Measurements from ENCODE around the gene PDZK1IP1. TPM values are rescaled to one million over a fixed set of nuclear protein-coding genes. Genes with fewer than 3 reads are reported as not detected.

PDZK1IP1 gene
- total RNA-seq, 1 experiment from 2014 or later = not detected

Other genes starting within 250 kb of the PDZK1IP1 start
- gene CYP4A11, start 248.6 kb downstream of the PDZK1IP1 start, total RNA-seq (2021; ENCODE audit: unreplicated experiment) = not detected
- not detected for gene CYP4X1, start 166.4 kb downstream of the PDZK1IP1 start, total RNA-seq (2021; ENCODE audit: unreplicated experiment)
- not detected for gene CYP4Z1, start 122.8 kb downstream of the PDZK1IP1 start, total RNA-seq (2021; ENCODE audit: unreplicated experiment)
- not detected for gene CYP4A22, start 52.6 kb downstream of the PDZK1IP1 start, total RNA-seq (2021; ENCODE audit: unreplicated experiment)
- 0.05 TPM for gene TAL1, start 42.2 kb upstream of the PDZK1IP1 start, total RNA-seq (2021; ENCODE audit: unreplicated experiment)
- 34.4 TPM for gene STIL, start 124.1 kb upstream of the PDZK1IP1 start, total RNA-seq (2021; ENCODE audit: unreplicated experiment)
- gene CMPK1, start 143.8 kb upstream of the PDZK1IP1 start, total RNA-seq (2021; ENCODE audit: unreplicated experiment) = 78.4 TPM
- 0.20 TPM for gene FOXE3, start 226.2 kb upstream of the PDZK1IP1 start, total RNA-seq (2021; ENCODE audit: unreplicated experiment)
- 1.9 TPM for gene FOXD2, start 248.0 kb upstream of the PDZK1IP1 start, total RNA-seq (2021; ENCODE audit: unreplicated experiment)

All from HCT116 (cell line).